22Rv1 (cell line): ENCODE data around the gene LRMDA.

Experiments
- H3K27ac ChIP-seq: fragments of 450-650 bp; 2 replicates; pipeline ENCODE4 v1.5.1; 2017
- ZFX ChIP-seq: fragments of 450-650 bp; IDR thresholded peaks from 2 replicates; pipeline ENCODE4 v1.6.1; 2017; ENCODE audit warnings: antibody characterized with exemption, borderline replicate concordance
- TF ChIP-seq, protein P1 (sequence below): fragments of 450-650 bp; IDR thresholded peaks from 2 replicates; pipeline ENCODE4 v1.5.1; 2017; ENCODE audit warnings: mild to moderate bottlenecking

LRMDA gene

DNA sequence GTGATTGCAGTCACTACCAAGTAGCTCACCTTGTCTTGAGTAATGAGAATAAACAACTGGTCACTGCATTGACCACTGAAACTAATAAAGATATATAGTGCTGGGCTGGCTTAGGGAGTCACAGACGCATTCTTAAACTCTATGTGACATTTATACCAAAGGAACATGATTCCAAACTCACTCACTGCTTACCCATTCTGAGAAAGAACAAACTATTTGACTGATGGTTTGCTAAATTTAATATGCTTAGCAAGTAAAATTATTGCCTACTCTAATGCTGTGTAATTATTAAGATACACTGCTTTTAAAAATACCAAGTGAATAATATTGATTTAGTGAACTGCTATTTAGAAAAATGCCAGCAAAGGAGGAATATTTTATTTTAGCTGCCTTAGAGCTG is 191.1 kb downstream of the LRMDA start:
- TF ChIP-seq, protein P1, sequence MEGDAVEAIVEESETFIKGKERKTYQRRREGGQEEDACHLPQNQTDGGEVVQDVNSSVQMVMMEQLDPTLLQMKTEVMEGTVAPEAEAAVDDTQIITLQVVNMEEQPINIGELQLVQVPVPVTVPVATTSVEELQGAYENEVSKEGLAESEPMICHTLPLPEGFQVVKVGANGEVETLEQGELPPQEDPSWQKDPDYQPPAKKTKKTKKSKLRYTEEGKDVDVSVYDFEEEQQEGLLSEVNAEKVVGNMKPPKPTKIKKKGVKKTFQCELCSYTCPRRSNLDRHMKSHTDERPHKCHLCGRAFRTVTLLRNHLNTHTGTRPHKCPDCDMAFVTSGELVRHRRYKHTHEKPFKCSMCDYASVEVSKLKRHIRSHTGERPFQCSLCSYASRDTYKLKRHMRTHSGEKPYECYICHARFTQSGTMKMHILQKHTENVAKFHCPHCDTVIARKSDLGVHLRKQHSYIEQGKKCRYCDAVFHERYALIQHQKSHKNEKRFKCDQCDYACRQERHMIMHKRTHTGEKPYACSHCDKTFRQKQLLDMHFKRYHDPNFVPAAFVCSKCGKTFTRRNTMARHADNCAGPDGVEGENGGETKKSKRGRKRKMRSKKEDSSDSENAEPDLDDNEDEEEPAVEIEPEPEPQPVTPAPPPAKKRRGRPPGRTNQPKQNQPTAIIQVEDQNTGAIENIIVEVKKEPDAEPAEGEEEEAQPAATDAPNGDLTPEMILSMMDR, result no peak
- TF ChIP-seq ZFX, result no peak
- no peak overlapping the region for H3K27ac ChIP-seq

DNA sequence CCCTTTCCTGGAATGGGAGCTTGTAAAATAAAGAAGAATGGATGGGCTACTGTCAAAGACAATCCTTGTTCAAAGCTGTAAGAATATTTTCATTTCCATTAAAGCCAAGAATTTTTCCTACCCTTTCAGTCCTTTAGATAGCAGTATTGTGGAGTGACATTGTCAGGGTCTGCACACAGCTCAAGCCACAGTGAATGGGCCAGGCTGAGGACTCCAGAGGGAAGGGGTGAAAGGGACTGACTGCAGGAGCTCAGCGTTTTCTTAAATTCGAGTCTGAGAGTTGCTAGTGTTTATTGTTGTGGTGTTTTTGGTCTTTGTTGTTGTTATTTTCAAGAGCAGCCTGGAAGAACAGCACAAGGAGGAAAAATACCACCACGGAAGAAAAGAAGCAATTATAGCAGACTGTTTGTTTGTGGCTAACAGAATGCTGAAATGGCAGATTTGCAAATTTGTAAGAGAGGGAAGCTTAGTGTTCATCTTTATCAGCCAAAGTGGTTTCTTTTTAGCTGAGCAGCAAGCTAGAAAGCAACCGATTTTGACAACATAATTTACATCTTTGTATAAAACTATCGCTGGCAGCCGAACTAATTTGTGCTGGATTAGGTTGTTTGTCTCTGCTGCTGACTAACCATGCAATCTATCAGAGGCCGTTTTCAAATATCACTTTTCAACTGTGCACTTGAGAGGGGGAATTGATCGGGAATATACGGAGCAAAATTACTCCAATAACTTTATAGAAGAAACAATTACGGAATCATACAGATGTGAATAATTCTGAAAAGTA is 192.1 kb downstream of the LRMDA start:
- TF ChIP-seq, protein P1, result no peak
- TF ChIP-seq ZFX, result no peak
- H3K27ac ChIP-seq, result no peak overlapping the region

DNA sequence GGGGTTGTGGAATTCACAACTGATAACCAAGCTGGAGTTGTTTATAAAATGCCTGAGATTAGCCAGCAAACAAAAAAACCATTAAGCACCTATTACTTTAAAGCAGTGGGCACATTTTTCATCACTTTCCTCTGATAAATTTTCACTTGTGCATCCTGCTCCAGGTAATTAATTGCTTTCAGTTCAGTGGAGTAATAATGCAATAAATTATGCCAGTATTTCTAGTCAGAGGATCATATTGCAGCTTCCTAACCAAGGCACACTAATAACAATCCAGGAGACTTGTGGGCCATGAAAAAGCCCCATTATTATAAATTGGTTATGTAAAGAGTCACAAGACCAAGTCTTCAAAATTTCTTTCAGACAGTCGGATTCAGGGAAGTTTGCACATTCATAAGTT is 193.2 kb downstream of the LRMDA start:
- no peak overlapping the region for H3K27ac ChIP-seq
- TF ChIP-seq ZFX, result no peak
- TF ChIP-seq, protein P1, result no peak

DNA sequence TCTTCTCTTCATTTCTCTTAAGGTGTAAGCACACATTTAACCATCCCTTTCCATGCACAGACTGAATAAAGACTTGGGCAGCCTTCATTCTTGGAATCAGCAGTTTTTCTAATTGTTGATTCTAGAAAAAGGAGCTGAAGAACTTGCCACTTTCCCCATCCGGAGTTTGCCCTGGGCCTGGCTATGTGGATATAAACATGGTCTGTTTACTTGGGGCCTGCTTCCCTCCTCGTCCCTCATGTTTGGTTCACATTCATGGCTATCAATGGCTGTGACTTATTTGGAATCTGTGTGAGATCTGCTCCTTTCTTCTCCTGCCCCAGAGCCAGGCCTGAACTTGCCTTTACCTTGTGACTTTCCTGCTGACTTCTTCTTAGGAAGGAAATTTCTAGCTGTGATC is 199.3 kb downstream of the LRMDA start:
- no peak overlapping the region for H3K27ac ChIP-seq
- TF ChIP-seq ZFX, result no peak
- TF ChIP-seq, protein P1, result no peak

DNA sequence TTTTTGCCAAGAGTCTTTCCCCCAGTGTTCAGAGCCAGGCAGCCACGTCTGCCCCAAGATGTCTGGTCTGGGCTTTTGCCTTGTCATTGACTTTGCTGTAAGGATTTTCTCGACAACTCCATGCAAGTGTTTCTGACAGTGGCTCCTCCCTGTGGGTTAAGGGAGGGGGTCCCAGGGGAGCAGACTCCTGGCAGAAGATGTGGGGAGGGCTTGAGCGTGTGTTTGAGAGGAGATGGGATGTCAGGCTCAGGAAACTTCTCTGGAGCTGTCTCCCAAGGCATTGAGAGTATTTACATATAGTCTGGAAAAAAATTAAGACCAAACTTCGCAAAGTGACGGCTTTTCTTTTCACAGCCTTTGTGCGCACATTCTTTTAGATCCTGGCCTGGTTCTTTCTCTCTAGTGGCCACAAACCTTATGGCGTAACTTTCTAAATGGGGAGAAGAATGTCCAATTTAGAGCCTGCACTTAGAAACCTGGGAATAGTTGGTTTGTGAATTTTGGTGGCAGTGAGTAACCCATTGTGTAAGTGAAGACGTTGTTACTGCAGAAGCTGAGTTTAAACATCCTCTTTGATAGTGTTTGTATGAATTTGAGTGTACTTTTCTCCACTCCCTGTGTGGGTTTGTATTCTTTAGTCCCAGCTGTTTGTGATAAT is 201.5 kb downstream of the LRMDA start:
- H3K27ac ChIP-seq, result no peak overlapping the region
- TF ChIP-seq, protein P1, result no peak
- TF ChIP-seq ZFX, result no peak

DNA sequence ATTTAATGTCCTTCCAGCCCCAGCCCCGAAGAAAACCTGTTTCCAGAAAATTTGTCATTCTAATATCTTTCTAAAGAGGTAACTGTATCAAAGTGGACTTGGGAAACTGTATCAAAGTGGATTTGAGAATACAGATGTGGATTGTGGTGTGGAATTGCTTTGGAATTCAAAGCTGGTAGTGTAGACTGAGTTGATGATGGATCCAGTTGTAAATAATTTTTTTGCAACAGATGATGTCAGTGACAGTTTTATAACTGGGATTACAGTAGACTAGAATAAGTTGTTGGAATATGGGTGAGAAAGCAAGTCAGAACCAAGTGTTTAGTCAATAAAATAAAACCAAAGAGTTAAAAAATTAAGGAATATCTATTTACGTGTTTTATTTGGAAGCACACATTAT is 202.1 kb downstream of the LRMDA start:
- TF ChIP-seq ZFX, result no peak
- TF ChIP-seq, protein P1, result no peak
- H3K27ac ChIP-seq, result no peak overlapping the region

DNA sequence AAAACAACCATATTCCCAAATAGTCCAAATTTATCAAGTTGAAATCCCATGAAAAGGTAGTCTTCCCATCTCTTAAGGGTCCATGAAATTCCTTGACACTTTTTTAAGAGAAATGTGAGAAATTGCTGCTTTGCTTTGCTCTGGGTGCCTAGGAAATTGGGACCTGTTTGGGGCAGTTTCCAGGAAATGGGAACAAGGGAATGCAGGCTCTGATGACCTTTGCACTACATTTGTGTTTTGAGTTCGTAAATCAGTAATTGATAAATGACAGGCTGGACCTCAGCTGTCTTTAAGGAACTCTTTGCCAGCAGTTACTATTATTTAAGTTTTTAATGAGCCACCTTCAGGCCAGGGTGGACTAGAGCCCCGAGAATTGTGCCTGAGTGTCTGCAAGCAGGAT is 203.5 kb downstream of the LRMDA start:
- no peak overlapping the region for H3K27ac ChIP-seq
- TF ChIP-seq ZFX, result no peak
- TF ChIP-seq, protein P1, result no peak
